Endometrium (tissue), 2 donors: ENCODE results near the gene VAPB.

Experiments used
- FAIRE-seq: peaks from 2 replicates; lab custom pipeline; 2012; peaks lifted over from hg19 to GRCh38; lab: Jason Lieb, UNC
- donor health status: control.
- donor health status: control.

The VAPB gene

DNA sequence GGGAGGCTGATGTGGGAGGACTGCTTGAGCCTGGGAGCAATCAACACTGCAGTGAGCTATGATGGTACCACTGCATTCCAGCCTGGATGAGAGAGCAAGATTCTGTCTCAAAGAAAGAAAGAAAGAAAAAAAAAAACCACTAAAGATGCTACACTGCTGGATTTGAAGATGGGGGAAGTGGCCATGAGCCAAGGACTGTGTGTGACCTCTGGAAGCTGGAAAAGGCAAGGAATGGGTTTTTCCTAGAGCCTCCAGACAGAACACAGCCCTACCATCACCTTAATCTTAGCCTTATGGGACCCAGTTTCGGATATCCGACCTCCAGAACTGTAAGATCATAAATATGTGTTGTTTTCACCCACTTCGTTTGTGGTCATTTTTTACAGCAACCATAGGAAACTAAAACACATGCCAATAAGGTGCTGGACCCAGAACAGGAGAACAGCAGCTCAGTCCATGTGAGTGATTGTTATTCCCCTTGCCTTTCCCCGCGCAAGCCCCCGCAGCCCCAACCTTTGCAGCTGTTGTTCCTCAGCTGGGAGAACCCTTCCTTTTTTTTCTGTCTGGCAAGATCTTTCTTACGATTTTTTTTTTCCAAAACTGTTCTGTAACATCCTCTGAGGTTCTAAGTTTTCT is 11.1 kb upstream of the VAPB start:
- no peak for FAIRE-seq

DNA sequence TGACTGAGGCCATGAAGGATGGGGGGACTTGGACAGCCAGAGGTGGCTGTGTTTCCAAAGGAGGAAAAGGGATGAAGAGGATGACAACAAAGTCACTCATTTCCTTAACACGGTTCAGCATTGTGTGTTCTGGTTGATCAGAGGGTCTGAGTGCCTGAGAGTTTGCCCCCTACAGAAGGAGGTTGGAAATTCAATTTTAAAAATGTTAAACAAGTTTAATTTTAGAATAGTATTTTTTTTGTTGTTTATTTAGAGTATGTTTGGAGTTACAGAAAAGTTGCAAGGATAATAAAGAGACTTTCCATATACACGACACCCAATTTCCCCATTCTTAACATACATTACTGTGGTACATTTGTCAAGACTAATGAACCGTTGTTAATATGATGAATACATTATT is 10.3 kb upstream of the VAPB start:
- FAIRE-seq, result no peak

DNA sequence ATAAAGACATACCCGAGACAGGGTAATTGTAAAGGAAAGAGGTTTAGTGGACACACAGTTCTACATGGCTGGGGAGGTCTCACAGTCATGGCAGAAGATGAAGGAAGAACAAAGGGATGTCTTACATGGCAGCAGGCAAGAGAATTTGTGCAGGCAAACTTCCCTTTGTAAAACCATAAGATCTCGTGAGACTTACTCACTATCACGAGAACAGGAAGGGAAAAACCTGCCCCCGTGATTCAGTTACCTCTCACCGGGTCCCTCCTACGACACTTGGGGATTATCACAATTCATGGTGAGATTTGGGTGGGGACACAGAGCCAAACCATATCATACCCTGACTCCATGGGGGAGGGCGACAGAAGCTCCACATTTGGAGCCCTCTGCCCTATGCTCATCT is 7.4 kb upstream of the VAPB start:
- FAIRE-seq, result no peak

DNA sequence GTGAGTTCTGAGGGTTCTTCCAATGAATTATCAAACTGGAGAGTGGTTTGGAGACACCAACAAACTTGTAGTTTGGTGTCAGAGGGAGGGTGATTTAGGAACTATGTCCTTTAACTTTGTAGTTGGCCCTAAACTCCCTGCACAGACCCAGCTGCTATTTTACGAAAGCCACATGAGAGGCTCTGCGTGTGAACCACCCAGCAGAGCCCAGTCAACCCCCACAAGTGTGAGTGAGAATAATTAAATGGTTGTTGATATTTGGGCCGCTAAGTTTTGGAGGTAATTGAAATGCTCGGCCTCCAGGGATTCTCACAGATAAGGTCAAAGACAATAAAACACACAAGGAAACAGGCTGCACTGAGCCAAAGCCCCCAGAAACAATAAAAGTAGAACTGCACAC is 6.9 kb upstream of the VAPB start:
- FAIRE-seq, result no peak

DNA sequence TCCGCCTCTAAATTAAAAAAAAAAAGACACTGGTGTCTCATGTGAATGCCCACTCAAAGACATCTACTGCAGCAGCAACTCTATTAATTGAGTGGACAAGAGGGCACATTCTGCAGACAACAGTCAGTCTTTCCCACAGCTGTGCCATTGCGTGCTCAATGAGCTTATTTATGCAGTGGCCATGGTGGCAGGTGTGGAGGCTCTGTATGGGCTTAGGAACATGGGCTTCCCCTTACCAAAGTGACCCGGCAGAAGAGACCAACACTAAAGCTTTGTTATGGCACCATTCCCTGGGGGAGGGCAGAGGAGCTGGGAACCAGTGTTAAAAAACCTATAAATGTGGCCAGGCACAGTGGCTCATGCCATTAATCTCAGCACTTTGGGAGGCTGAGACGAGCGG is 4.2 kb upstream of the VAPB start:
- no peak for FAIRE-seq

DNA sequence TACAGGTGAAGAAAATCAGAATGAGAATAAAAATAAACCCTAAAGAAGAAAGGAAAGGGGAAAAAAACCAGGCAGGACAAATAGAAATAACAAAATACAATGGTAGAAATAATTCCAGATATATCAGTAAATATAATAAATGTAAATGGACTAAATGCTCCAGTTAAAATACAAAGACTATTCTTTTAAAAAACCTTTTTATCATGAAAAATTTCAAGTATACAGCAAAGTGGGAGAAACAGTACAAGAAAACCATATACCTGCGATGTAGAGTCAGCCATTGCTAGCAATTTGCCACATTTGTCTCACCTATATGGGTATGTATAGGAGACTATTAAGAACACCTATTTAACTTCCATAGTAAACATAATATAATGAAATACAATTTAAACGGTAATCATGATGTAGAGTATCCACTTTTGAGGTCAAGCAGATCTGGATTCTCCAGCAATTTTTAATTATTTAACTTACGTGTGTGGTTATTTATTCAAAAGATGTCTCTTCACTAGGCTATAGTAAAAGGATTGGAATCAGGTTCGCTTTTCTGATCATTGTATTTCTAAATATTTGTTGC is 914 bp upstream of the VAPB start:
- no peak for FAIRE-seq

DNA sequence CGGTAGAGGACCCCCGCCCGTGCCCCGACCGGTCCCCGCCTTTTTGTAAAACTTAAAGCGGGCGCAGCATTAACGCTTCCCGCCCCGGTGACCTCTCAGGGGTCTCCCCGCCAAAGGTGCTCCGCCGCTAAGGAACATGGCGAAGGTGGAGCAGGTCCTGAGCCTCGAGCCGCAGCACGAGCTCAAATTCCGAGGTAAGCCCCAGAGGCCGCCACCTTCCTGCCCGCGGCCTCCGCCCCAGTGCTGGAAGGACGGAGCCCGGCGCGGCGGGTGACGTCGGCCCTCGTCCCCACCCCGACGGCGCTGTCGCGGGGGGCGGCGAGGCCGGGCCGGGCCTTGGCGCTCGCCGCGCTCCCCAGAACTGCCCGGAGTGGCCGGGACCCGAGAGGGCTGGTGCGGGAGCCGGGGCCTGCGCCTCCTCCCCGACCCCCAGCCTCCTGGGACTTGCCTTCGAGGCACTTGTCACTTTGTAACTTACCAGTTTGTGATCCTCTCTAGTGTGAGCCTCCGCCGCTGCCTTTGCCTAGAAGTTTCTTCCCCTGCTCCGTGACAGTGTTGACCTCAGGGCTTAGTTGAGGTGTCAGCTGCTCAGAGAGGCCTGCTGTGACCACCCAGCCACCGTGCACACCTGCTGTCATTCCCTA is 417 bp downstream of the VAPB start:
- no peak for FAIRE-seq

DNA sequence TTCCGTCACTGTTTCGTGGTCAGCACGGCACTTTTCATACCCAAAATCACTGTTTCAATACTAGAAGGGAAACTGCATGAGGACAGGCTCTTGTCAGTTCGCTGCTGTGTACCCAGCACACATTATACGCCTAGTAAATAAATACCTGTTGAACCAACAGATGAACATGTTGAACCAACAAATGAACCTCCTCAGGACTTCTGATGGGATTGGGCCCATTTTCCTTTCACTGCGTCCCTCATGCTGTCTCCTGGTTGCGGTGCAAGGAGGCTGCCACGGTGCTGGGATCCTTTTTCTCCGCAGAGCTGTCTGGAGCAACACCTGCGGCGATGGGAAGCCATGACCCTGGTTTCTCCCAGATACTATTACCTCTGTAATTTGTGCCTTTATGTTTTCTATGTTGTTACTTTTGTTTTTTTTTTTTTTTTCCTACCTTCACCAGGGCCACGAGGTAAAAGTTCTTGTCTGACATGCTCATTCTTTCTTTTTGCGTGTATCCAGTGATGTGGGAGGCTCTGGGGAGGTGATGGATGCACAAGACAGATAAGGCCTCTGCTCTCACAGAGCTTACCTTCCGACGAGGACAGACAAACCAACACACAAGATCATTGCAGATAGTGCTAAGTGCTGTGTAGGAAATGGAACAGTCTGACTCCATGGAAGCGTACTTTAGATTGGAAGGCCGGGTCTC is 1.1 kb downstream of the VAPB start:
- FAIRE-seq, result no peak

DNA sequence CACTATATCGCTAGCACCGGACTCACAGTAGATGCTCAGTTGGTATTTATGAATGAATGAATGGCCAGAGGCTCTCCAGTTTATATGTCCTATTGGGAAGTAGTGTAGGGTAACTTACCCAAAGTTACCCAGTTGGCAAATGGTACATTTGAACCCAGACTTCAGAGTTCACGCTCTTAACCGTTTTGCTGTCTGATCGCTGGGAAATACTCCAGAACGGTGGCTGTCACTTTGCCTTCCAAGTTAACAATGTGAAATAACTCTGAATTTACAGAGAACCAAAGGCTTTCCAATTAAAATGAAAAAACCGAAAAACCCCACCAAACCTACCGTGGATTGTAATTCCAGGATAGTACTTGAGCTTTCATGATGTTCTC is 1.6 kb downstream of the VAPB start:
- no peak for FAIRE-seq

DNA sequence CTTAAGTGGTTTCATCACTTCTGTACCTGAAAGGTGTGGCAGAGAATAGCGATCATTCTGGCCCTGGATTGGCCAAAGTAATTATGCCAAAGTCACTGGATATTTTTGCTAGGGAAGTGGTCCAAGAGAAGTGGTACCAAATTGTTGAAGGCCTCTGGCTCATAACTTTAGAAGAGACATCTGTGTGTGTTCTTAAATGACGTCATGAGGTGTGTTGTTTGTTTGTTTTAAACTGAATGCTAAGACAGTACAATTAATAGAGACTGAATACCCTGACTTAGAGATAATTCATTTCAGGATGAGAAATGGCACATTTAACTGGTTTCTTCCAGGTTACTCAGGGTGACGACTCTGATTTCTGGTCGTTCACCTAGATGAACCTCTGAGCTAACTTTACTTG is 3.3 kb downstream of the VAPB start:
- no peak for FAIRE-seq

DNA sequence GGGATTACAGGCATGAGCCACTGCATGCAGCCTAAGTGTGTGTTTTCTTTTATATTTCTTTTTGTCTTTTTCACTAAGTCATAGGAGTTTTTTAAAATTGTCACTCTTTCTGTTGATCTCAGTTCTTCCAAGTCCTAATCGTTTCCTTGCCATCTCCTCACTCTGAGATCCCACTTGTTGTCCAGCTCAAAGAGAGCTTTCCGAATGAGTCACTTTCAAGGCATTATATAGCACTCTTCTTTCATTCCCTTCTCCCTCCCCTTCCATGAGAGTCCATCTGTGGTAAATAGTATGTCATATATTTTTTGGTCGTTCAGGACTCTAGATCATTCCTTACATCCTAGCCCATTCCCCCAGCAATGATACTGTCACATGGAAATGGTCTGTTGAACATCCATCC is 4.3 kb downstream of the VAPB start:
- no peak for FAIRE-seq

DNA sequence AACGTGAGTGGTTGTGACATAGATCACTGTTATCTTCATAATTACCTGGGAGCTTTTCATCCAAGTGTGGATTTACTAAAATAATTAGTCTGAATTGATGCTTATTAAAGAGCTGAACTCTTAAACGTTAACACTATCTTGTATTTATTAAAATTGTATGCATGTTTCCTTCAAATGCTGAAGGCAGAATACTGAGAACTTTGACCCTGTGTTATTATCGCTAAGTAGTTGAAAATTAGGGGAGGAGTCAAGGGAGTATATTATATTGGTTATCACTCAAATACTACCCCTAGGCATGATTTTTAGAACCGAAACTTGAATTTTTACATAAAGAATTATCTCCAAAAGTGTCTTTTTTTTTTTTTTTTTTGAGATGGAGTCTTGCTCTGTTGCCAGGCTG is 5.8 kb downstream of the VAPB start:
- FAIRE-seq, result no peak

DNA sequence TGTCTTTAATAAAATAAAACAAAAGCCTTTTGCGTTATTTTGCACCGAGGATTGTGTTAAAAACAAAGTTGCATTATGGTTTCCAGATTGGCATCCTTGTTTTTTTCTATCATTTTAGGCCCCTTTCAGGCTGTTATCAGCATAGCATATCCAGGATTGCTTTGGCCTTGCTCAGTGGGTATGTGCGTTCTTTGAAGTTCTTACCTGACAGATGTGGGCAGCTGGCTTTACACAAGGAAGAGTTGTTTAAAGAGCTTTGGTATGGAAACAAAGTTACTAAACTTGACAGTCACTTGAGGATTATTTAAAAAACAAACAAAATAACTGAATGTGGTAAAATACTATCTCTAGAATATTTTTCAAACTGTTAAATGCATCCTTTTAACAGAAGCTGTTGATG is 6.6 kb downstream of the VAPB start:
- FAIRE-seq, result no peak

DNA sequence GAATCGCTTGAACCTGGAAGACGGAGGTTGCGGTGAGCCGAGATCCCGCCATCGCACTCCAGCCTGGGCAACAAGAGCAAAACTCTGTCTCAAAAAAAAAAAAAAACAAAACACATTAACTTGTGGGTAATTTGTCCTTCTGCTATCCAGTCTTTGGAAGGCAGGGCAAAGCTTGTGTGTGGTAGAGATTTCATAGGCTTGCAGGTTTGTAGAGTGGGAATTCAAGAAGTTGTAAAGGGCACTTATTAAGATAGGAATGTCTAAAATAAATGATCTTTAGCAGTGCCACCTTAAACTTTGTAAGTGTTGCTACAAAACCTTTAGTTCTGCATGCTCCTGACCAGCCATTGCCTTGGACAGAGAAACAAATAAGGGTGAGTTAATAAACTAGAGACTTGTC is 8.4 kb downstream of the VAPB start:
- no peak for FAIRE-seq

DNA sequence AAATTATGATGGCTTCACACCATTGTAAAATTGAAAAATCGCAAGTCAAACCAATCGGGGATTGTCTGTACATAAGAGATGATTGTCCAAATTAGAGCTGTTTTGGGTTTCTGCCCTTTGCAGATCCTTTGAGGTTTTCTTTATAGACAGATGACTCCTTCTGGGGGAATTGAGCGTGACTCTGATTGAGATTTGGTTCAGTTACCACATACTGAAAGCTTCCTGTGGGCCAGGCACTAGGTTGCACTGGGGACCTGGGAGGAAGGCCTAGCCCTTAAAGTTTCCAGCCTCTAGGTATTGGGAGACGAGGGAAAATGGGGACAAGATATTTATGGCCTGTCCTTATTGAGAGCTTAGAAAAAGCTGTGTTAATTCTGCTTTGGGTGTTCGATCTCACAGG is 9.2 kb downstream of the VAPB start:
- FAIRE-seq, result no peak

DNA sequence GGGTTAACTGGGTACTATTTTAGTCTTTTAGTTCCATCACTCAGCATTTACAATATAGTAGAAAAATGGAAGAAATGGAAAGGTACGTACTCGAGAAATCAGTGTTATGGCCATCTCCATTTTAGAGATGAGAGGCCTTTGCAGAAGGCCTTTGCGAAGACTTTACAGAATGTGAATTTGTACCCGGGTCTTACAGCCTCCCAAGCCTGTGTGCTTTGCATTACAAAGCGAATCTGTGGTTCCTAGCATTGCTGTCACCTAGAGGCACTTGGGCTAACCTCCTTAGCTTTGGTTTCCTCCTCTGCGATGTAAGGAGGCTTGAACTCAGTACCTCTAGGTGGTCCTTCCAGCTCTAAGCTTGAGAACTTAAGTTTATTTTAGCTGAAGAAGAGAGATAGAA is 10.9 kb downstream of the VAPB start:
- FAIRE-seq, result no peak

DNA sequence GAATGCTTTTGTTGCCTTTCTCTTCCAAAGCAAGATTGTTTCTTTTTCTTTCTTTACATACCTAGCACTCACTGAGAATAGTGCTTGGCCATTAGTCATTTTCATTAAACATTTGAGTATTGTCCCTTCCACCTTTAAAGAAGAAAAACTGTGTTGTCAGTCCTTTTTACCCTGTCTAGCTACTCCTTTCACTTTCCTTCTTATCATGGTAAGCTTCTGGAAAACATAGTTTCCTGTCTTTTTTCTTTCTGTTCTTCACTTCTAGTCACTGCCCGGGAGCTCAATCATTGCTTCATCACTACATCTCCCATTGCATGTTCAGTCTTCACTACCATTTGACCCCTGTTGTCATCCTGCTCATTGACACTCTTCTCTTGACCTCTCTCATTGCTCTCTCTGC is 12.1 kb downstream of the VAPB start:
- FAIRE-seq, result no peak

DNA sequence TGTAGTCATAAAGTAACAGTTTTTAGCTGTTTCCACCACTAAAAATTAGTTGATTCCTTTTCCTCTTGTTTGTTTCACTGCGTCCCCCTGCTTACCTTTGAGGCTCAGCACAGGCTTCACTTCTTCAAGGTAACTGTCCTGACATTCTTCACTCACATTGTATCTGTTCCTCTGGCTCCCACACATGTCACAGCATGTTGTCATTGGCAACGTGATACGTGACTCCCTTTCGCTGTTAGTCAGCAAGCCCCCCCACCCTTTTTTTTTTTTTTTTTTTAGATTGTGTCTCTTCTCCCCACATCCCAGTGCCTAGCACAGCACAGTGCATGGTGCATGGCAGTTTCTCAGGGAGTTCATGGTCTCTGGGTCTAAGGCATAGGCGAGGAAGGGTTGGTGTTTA is 13.3 kb downstream of the VAPB start:
- FAIRE-seq, result no peak

DNA sequence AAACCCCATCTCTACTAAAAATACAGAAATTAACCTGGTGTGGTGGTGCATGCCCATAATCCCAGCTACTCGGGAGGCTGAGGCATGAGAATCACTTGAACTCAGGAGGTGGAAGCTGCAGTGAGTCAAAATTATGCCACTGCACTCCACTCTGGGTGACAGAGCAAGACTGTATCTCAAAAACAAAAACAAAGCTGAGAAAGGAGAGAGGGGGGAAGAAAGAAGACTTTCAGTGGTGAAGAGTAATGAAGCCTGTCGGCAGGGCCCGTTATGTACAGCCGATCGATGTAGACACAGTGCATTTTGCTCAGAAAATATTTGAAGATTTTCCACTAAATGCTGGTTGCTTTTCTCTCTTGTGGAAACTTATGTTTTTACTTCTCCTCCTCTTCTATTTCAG is 13.8 kb downstream of the VAPB start:
- FAIRE-seq, result no peak

DNA sequence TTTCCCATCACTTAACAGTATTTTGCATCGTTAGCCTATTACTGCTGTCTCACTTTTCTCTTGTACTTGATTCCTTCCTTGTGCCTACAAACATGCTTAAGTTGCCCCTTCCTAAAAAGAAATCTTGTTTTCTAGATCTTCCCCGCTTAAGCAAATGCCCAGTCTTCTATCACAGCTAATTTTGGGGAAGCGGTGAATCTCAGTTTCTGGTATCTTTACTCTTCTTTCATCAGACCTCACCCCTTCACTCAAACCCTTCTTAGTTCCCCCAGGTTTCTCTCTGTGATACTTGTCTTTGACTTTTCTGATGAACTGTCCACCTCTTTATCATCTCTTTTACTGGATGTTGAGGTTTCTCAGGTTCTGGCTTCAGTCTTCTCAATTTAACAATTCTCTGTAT is 14.2 kb downstream of the VAPB start:
- FAIRE-seq, result no peak

DNA sequence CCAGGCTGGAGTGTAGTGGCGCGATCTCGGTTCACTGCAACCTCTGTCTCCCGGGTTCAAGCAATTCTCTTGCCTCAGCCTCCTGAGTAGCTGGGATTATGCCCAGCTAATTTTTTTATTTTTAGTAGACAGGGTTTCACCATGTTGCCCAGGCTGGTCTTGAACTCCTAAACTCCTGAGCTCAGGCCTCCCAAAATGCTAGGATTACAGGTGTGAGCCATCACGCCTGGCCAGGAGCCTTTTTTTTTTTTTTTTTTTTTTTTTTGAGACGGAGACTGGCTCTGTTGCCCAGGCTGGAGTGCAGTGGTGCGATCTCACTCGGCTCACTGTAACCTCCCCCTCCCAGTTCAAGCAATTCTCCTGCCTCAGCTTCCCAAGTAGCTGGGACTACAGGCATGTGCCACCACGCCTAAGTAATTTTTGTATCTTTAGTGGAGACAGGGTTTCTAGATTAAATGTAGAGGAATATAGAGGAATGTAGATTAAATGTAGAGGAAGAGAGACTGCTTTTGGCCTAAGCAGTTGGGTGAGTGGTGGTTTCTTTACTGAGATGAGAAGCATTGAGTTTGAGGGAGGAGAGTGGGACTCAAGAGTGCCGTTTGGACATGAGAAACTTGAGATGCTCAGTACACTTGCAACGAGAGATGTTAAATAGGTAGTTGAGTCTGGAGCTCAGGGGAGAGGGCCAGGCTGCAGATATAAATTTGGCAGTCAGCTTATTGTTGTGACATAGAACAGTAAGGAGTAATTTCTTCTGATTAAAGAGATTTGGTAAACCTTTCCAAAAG is 16.7 kb downstream of the VAPB start:
- no peak for FAIRE-seq

DNA sequence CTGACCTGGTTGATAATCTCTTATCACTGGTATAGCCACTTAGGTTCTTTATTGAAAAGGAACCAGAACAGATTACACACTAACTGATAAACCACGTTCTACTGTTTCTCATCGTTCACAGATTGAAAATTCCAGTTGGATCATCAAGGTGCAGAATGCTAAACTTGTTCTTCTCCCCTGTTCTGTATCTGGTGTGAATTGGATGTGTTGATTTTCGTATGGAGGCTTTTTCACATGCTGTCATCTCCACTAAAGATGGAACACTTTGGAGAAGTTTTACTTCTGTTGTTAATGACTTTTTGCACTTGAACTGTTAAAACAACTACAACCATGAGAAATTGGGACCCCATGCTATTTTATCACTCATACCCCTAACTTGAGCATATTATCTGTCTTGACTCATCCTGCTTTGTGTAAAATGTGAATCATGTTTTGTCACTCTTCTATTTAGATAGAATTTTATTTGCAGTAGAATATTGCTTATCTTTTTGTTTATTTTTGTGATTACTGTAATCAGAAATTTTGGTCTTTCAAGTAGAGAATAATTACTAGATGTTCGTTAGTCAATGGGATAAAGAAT is 17.5 kb downstream of the VAPB start:
- FAIRE-seq, result no peak
